Activated CD4-positive, alpha-beta T cell treated with anti-CD3 and anti-CD28 coated beads, Interleukin-2, amount 10 ng/mL, durations not matched to agents 7 days and 5 days (primary cell): Measurements from ENCODE around the gene PTPRE. TPM values are rescaled to one million over a fixed set of nuclear protein-coding genes. Genes with fewer than 3 reads are reported as not detected.
A peak's percentile ranks its signal among the peaks of the same experiment; 100 is the strongest.
"Not testable (repeated sequence)": the region's sequence is repeated elsewhere in the genome, so short reads cannot be mapped to it uniquely, and the experiment has no call there.

Source experiments
- CTCF ChIA-PET: fragments of 350-600 bp; sonication (Branson Sonifier 250); formaldehyde crosslinking; loops from one replicate; lab custom pipeline; 2021; ENCODE audit warnings: antibody characterized with exemption; lab: Charles Lee
- POLR2A ChIA-PET: fragments of 350-600 bp; sonication (Branson Sonifier 250); formaldehyde crosslinking; loops from one replicate; lab custom pipeline; 2021; ENCODE audit warnings: antibody characterized with exemption; lab: Charles Lee
- DNase-seq: peaks from one replicate; pipeline ENCODE4 v3.0.0-alpha.2; 2020
- H3K27ac Mint-ChIP-seq: one replicate; pipeline ENCODE4 v1.8.0; 2021; ENCODE audit warnings: mild to moderate bottlenecking, moderate library complexity, mixed read lengths
- H3K27me3 Mint-ChIP-seq: one replicate; pipeline ENCODE4 v1.8.0; 2021; ENCODE audit warnings: mixed read lengths
- H3K36me3 Mint-ChIP-seq: one replicate; pipeline ENCODE4 v1.8.0; 2021; ENCODE audit warnings: low read depth, mixed read lengths
- H3K4me1 Mint-ChIP-seq: one replicate; pipeline ENCODE4 v1.8.0; 2021; ENCODE audit warnings: mixed read lengths
- H3K4me3 Mint-ChIP-seq: one replicate; pipeline ENCODE4 v1.8.0; 2021; ENCODE audit warnings: mild to moderate bottlenecking, moderate library complexity, mixed read lengths
- H3K9me3 Mint-ChIP-seq: one replicate; pipeline ENCODE4 v1.8.0; 2021; ENCODE audit warnings: mixed read lengths
- total RNA-seq, 2 experiments: library from RNA; stranded (reverse); gene quantifications; one replicate each; pipeline ENCODE4 v1.2.3, GENCODE V29; 2021

The PTPRE gene
- total RNA-seq, 2 experiments from 2014 or later = 24.1 to 25.6 TPM

- Mint-ChIP-seq H3K27me3 (no peaks in the 10 kb centered on the region), H3K9me3 (no peaks in the 10 kb centered on the region), H3K36me3 (peaks cover 5% of the 10 kb centered on the region), H3K4me1 (peaks cover 9% of the 10 kb centered on the region), H3K27ac (no peak overlapping the region), H3K4me3 (no peak overlapping the region)
- DNase-seq = no peak
- CTCF ChIA-PET = interaction anchor here (1.0 to 1.6 kb wide), 2 partner anchors 11 to 15 kb away, joined by 3 to 6 read pairs; no protein-coding TSS in a partner anchor
- POLR2A ChIA-PET = no interaction called here
Measured at GRCh38 chr10:128084364-128084763, 177.5 kb downstream of the PTPRE start.

- DNase-seq = no peak
- H3K4me3 Mint-ChIP-seq = no peak overlapping the region
- H3K9me3 Mint-ChIP-seq = no peaks in the 10 kb centered on the region
- H3K27ac Mint-ChIP-seq = no peak overlapping the region
- CTCF ChIA-PET = interaction anchor here (1.0 kb wide), 1 partner anchor 16 kb away, joined by 3 read pairs; no protein-coding TSS in a partner anchor
- POLR2A ChIA-PET = no interaction called here
- H3K27me3 Mint-ChIP-seq = no peaks in the 10 kb centered on the region
- H3K36me3 Mint-ChIP-seq = peaks cover 2% of the 10 kb centered on the region
- peaks cover 9% of the 10 kb centered on the region for H3K4me1 Mint-ChIP-seq
Measured at GRCh38 chr10:128084991-128085390, 178.1 kb downstream of the PTPRE start.

- no peak overlapping the region for H3K4me3 Mint-ChIP-seq
- no peaks in the 10 kb centered on the region for H3K9me3 Mint-ChIP-seq
- peaks cover 9% of the 10 kb centered on the region for H3K4me1 Mint-ChIP-seq
- POLR2A ChIA-PET = no interaction called here
- no peak for DNase-seq
- no peak overlapping the region for H3K27ac Mint-ChIP-seq
- CTCF ChIA-PET = interaction anchor here (0.9 to 1.3 kb wide), 2 partner anchors 17 to 125 kb away, joined by 3 to 4 read pairs; no protein-coding TSS in a partner anchor
- peaks cover 2% of the 10 kb centered on the region for H3K36me3 Mint-ChIP-seq
- no peaks in the 10 kb centered on the region for H3K27me3 Mint-ChIP-seq
Measured at GRCh38 chr10:128086003-128086863, 179.3 kb downstream of the PTPRE start.

GRCh38 chr10:128087146-128087883 is 180.4 kb downstream of the PTPRE start:
- peaks cover 9% of the 10 kb centered on the region for H3K4me1 Mint-ChIP-seq
- H3K36me3 Mint-ChIP-seq = peaks cover 2% of the 10 kb centered on the region
- H3K27me3 Mint-ChIP-seq = no peaks in the 10 kb centered on the region
- no peak overlapping the region for H3K27ac Mint-ChIP-seq
- ChIA-PET CTCF (interaction anchor here (1.3 kb wide), 1 partner anchor 18 kb away, joined by 4 read pairs; no protein-coding TSS in a partner anchor), POLR2A (no interaction called here)
- H3K9me3 Mint-ChIP-seq = no peaks in the 10 kb centered on the region
- DNase-seq = no peak
- H3K4me3 Mint-ChIP-seq = no peak overlapping the region

- H3K9me3 Mint-ChIP-seq = no peaks in the 10 kb centered on the region
- POLR2A ChIA-PET = interaction anchor here (0.7 kb wide), 1 partner anchor 50 kb away, joined by 3 read pairs; no protein-coding TSS in a partner anchor
- CTCF ChIA-PET = no interaction called here
Measured at GRCh38 chr10:128087884-128088709, 181.2 kb downstream of the PTPRE start.

GRCh38 chr10:128091636-128092210 is 184.8 kb downstream of the PTPRE start:
- POLR2A ChIA-PET = no interaction called here
- Mint-ChIP-seq H3K9me3 (no peaks in the 10 kb centered on the region), H3K4me3 (no peak overlapping the region), H3K27me3 (no peaks in the 10 kb centered on the region), H3K27ac (no peak overlapping the region), H3K36me3 (peaks cover 21% of the 10 kb centered on the region), H3K4me1 (peaks cover 29% of the 10 kb centered on the region)
- CTCF ChIA-PET = no interaction called here
- no peak for DNase-seq

More at GRCh38 chr10:128087884-128088709, 181.2 kb downstream of the PTPRE start:
- no peak for DNase-seq
- Mint-ChIP-seq H3K4me1 (peaks cover 9% of the 10 kb centered on the region), H3K4me3 (no peak overlapping the region), H3K27me3 (no peaks in the 10 kb centered on the region), H3K36me3 (peaks cover 2% of the 10 kb centered on the region), H3K27ac (no peak overlapping the region)

- Mint-ChIP-seq H3K27me3 (no peaks in the 10 kb centered on the region), H3K36me3 (peaks cover 28% of the 10 kb centered on the region), H3K27ac (no peak overlapping the region), H3K4me1 (peaks cover 36% of the 10 kb centered on the region), H3K4me3 (no peak overlapping the region), H3K9me3 (no peaks in the 10 kb centered on the region)
- DNase-seq = no peak
- POLR2A ChIA-PET = no interaction called here
- CTCF ChIA-PET = no interaction called here
Measured at GRCh38 chr10:128092454-128092853, 185.6 kb downstream of the PTPRE start.

GRCh38 chr10:128094596-128094995 is 187.7 kb downstream of the PTPRE start:
- CTCF ChIA-PET = interaction anchor here (0.6 to 3.1 kb wide), 6 partner anchors 11 to 749 kb away, joined by 3 to 10 read pairs (median 4); no protein-coding TSS in a partner anchor
- H3K4me3 Mint-ChIP-seq, DNase-seq, H3K9me3 Mint-ChIP-seq, H3K27me3 Mint-ChIP-seq, POLR2A ChIA-PET: not testable (repeated sequence)
- Mint-ChIP-seq H3K36me3 (peaks cover 50% of the 10 kb centered on the region), H3K4me1 (peaks cover 44% of the 10 kb centered on the region), H3K27ac (peak overlapping the region; percentile 62)

- POLR2A ChIA-PET = no interaction called here
Measured at GRCh38 chr10:128095027-128095752, 188.3 kb downstream of the PTPRE start.

GRCh38 chr10:128095753-128096469 is 189.0 kb downstream of the PTPRE start:
- H3K4me1 Mint-ChIP-seq = peaks cover 47% of the 10 kb centered on the region
- peak; percentile 38 for DNase-seq
- POLR2A ChIA-PET = no interaction called here
- peak overlapping the region; percentile 72 for H3K27ac Mint-ChIP-seq
- H3K4me3 Mint-ChIP-seq = no peak overlapping the region
- H3K9me3 Mint-ChIP-seq = no peaks in the 10 kb centered on the region
- no peaks in the 10 kb centered on the region for H3K27me3 Mint-ChIP-seq
- CTCF ChIA-PET = interaction anchor here (0.9 to 3.1 kb wide), 6 partner anchors 12 to 31 kb away, joined by 3 to 10 read pairs (median 5); no protein-coding TSS in a partner anchor
- peaks cover 60% of the 10 kb centered on the region for H3K36me3 Mint-ChIP-seq

More at GRCh38 chr10:128095027-128095752, 188.3 kb downstream of the PTPRE start:
- Mint-ChIP-seq H3K27ac (peak overlapping the region; percentile 62), H3K36me3 (peaks cover 55% of the 10 kb centered on the region), H3K27me3 (no peaks in the 10 kb centered on the region), H3K4me3 (no peak overlapping the region), H3K9me3 (no peaks in the 10 kb centered on the region), H3K4me1 (peaks cover 44% of the 10 kb centered on the region)
- CTCF ChIA-PET = interaction anchor here (0.7 to 3.1 kb wide), 7 partner anchors 11 to 60 kb away, joined by 3 to 10 read pairs (median 4); no protein-coding TSS in a partner anchor
- DNase-seq = peak; percentile 22
